Neural cell (in vitro differentiated cells): Measurements from ENCODE around the gene CYTH3. TPM values are rescaled to one million over a fixed set of nuclear protein-coding genes. Genes with fewer than 3 reads are reported as not detected.

Source experiments
- H2AFZ ChIP-seq: fragments of 200-600, 300-800 bp; sonication (generic), shearing (Covaris generic); 2 replicates; pipeline ENCODE4 v1.6.0; 2014; ENCODE audit warnings: low read depth, mild to moderate bottlenecking, antibody characterized with exemption, low read length, moderate library complexity
- H3F3A ChIP-seq: fragments of 200-600 bp; shearing (Covaris generic); 2 replicates; pipeline ENCODE4 v1.6.1; 2016; ENCODE audit warnings: mild to moderate bottlenecking, moderate library complexity, mixed read lengths, antibody characterized with exemption, low read length; ENCODE audit not compliant: insufficient read depth, poor library complexity, severe bottlenecking
- H3K27ac ChIP-seq: fragments of 200-600, 300-800 bp; sonication (generic), shearing (Covaris generic); 2 replicates; pipeline ENCODE4 v1.5.1; 2014; ENCODE audit warnings: mild to moderate bottlenecking, low read length, moderate library complexity
- H3K27me3 ChIP-seq: fragments of 300-800, 200-600 bp; sonication (generic), shearing (Covaris generic); 2 replicates; pipeline ENCODE4 v1.6.0; 2014; ENCODE audit warnings: mild to moderate bottlenecking, low read depth, low read length, moderate library complexity; ENCODE audit not compliant: insufficient read depth
- H3K36me3 ChIP-seq: fragments of 300-800, 200-600 bp; sonication (generic), shearing (Covaris generic); 2 replicates; pipeline ENCODE4 v1.5.1; 2014; ENCODE audit warnings: mild to moderate bottlenecking, antibody characterized with exemption, low read length, moderate library complexity; ENCODE audit not compliant: insufficient read depth
- H3K4me2 ChIP-seq: fragments of 300-800, 200-600 bp; sonication (generic), shearing (Covaris generic); 2 replicates; pipeline ENCODE4 v1.6.0; 2014; ENCODE audit warnings: mild to moderate bottlenecking, low read length
- H3K4me3 ChIP-seq: fragments of 300-800, 200-600 bp; sonication (generic), shearing (Covaris generic); 2 replicates; pipeline ENCODE4 v1.5.1; 2014; ENCODE audit warnings: mild to moderate bottlenecking, low read length, moderate library complexity
- H3K79me2 ChIP-seq: fragments of 200-600 bp; shearing (Covaris generic); replicated peaks from 2 replicates; pipeline ENCODE4 v1.6.0; 2014; ENCODE audit warnings: mild to moderate bottlenecking, low read length, moderate library complexity; ENCODE audit not compliant: insufficient read depth
- H3K9ac ChIP-seq: fragments of 300-800, 200-600 bp; sonication (generic), shearing (Covaris generic); 2 replicates; pipeline ENCODE4 v1.6.1; 2016; ENCODE audit warnings: mild to moderate bottlenecking, low read length, mixed read lengths
- H3K9me2 ChIP-seq: fragments of 200-600 bp; shearing (Covaris generic); 2 replicates; pipeline ENCODE4 v1.6.1; 2016; ENCODE audit warnings: mild to moderate bottlenecking, low read length, mixed read lengths; ENCODE audit not compliant: insufficient read depth
- H3K9me3 ChIP-seq: fragments of 200-600, 300-800 bp; sonication (generic), shearing (Covaris generic); 2 replicates; pipeline ENCODE4 v1.6.1; 2016; ENCODE audit warnings: mild to moderate bottlenecking, mixed run types, low read length, moderate library complexity, mixed read lengths
- H4K20me1 ChIP-seq: fragments of 200-600 bp; shearing (Covaris generic); 2 replicates; pipeline ENCODE4 v1.6.1; 2016; ENCODE audit warnings: mild to moderate bottlenecking, mixed run types; ENCODE audit not compliant: insufficient read depth
- CTCF ChIP-seq: fragments of 450-650 bp; IDR thresholded peaks from 2 replicates; pipeline ENCODE4 v1.5.1; 2014; ENCODE audit warnings: antibody characterized with exemption, mild to moderate bottlenecking, moderate library complexity; ENCODE audit not compliant: poor library complexity, severe bottlenecking
- EP300 ChIP-seq: fragments of 450-650 bp; conservative IDR thresholded peaks from 2 replicates; pipeline ENCODE4 v1.6.1; 2014; ENCODE audit warnings: antibody characterized with exemption, mild to moderate bottlenecking, moderate library complexity; ENCODE audit not compliant: poor library complexity, severe bottlenecking
- EZH2 ChIP-seq: fragments of 200-600, 300-800 bp; shearing (Covaris generic), sonication (generic); IDR thresholded peaks from 2 replicates; pipeline ENCODE4 v1.6.1; 2014; ENCODE audit warnings: antibody characterized with exemption, low read length, borderline replicate concordance, mild to moderate bottlenecking; ENCODE audit not compliant: insufficient read depth, poor library complexity, severe bottlenecking
- MXI1 ChIP-seq: fragments of 450-650 bp; conservative IDR thresholded peaks from 2 replicates; pipeline ENCODE4 v1.6.1; 2014; ENCODE audit warnings: antibody characterized with exemption, mild to moderate bottlenecking; ENCODE audit not compliant: poor library complexity, severe bottlenecking
- POLR2AphosphoS5 ChIP-seq: IDR thresholded peaks from 2 replicates; pipeline ENCODE4 v1.6.1; 2012
- RAD21 ChIP-seq: fragments of 450-650 bp; conservative IDR thresholded peaks from 2 replicates; pipeline ENCODE4 v1.6.1; 2014; ENCODE audit warnings: antibody characterized with exemption, mild to moderate bottlenecking, moderate library complexity
- REST ChIP-seq: IDR thresholded peaks from 2 replicates; pipeline ENCODE4 v1.6.1; 2012; ENCODE audit warnings: borderline replicate concordance
- SMC3 ChIP-seq: fragments of 450-650 bp; conservative IDR thresholded peaks from 2 replicates; pipeline ENCODE4 v1.6.1; 2014; ENCODE audit warnings: antibody characterized with exemption, mild to moderate bottlenecking, moderate library complexity; ENCODE audit not compliant: poor library complexity
- TAF1 ChIP-seq: IDR thresholded peaks from 2 replicates; pipeline ENCODE4 v1.6.1; 2012; ENCODE audit warnings: low read depth
- polyA plus RNA-seq: library from polyadenylated mRNA; depleted of rRNA; stranded (reverse); fragments of >200 nt; gene quantifications from 2 replicates; pipeline ENCODE4 v1.2.3, GENCODE V29; 2014

CYTH3 gene
- polyA plus RNA-seq, 1 donor from 2014 or later = 33.9 TPM

GRCh38 chr7:6290319-6290741 lies 17.9 kb upstream of the CYTH3 start:
- TF ChIP-seq CTCF (no peak), REST (no peak), TAF1 (no peak), MXI1 (no peak), EP300 (no peak), POLR2AphosphoS5 (no peak), SMC3 (no peak), EZH2 (no peak), RAD21 (no peak)
- Histone ChIP-seq H2AFZ (no peak overlapping the region), H3K4me2 (no peak overlapping the region)

GRCh38 chr7:6288270-6288860 lies 15.9 kb upstream of the CYTH3 start:
- Histone ChIP-seq H3K27ac (no peak overlapping the region), H3K36me3 (no peaks in the 10 kb centered on the region), H3K9ac (no peak overlapping the region), H3K4me2 (no peak overlapping the region), H3K9me2 (no peaks in the 10 kb centered on the region), H2AFZ (no peak overlapping the region), H4K20me1 (no peaks in the 10 kb centered on the region), H3F3A (no peaks in the 10 kb centered on the region), H3K27me3 (no peaks in the 10 kb centered on the region), H3K4me3 (no peak overlapping the region), H3K9me3 (no peaks in the 10 kb centered on the region), H3K79me2 (no peaks in the 10 kb centered on the region)
- no peak for TF ChIP-seq EP300
- no peak for TF ChIP-seq SMC3
- no peak for TF ChIP-seq CTCF
- no peak for TF ChIP-seq REST
- TF ChIP-seq POLR2AphosphoS5 = no peak

More at GRCh38 chr7:6290319-6290741, 17.9 kb upstream of the CYTH3 start:
- Histone ChIP-seq H3K79me2 (no peaks in the 10 kb centered on the region), H3K4me3 (no peak overlapping the region), H3K9me2 (no peaks in the 10 kb centered on the region), H3K27ac (no peak overlapping the region), H3K9me3 (no peaks in the 10 kb centered on the region), H3K9ac (no peak overlapping the region), H3K36me3 (no peaks in the 10 kb centered on the region), H3K27me3 (no peaks in the 10 kb centered on the region), H3F3A (no peaks in the 10 kb centered on the region), H4K20me1 (no peaks in the 10 kb centered on the region)
